K562 (cell line): ENCODE data around the gene TARP.

ENCODE experiments used
- DACH1 ChIP-seq: fragments of 450-650 bp; IDR thresholded peaks from 2 replicates; pipeline ENCODE4 v1.6.1; 2018; ENCODE audit not compliant: partially characterized antibody
- ZBTB8A ChIP-seq: fragments of 450-650 bp; IDR thresholded peaks from 2 replicates; pipeline ENCODE4 v1.6.1; 2018; ENCODE audit warnings: mild to moderate bottlenecking, moderate library complexity; ENCODE audit not compliant: partially characterized antibody
- TF ChIP-seq, protein P1 (sequence below): fragments of 450-650 bp; IDR thresholded peaks from 2 replicates; pipeline ENCODE4 v1.6.1; 2016; ENCODE audit warnings: mild to moderate bottlenecking, moderate library complexity
- TF ChIP-seq, protein P2 (sequence below): sonication (generic); formaldehyde crosslinking; IDR thresholded peaks from 2 replicates; pipeline ENCODE4 v1.8.0; 2022; ENCODE audit warnings: missing genetic modification reagents, mild to moderate bottlenecking, moderate library complexity, borderline replicate concordance

Gene TARP

DNA sequence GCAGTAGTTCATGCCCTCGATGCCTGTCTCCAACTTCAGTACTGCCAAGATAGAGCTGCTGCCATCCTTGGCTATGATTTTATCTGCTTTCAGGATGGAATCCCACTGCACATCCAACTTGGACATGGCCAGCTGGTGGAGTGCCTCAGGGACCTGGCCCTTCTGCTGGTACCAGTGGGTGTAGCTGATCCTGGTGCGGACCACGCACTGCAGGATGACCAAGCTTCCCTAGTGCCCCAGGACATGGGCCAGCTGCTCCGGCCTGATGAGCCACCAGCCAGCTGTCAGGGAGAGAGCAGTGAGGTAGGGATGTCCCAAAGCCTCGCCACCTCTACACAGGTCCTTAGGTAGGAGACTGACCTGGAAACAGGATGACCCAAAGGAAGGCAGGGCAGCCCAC lies 49.0 kb upstream of the TARP start (continued):
- TF ChIP-seq, protein P1, sequence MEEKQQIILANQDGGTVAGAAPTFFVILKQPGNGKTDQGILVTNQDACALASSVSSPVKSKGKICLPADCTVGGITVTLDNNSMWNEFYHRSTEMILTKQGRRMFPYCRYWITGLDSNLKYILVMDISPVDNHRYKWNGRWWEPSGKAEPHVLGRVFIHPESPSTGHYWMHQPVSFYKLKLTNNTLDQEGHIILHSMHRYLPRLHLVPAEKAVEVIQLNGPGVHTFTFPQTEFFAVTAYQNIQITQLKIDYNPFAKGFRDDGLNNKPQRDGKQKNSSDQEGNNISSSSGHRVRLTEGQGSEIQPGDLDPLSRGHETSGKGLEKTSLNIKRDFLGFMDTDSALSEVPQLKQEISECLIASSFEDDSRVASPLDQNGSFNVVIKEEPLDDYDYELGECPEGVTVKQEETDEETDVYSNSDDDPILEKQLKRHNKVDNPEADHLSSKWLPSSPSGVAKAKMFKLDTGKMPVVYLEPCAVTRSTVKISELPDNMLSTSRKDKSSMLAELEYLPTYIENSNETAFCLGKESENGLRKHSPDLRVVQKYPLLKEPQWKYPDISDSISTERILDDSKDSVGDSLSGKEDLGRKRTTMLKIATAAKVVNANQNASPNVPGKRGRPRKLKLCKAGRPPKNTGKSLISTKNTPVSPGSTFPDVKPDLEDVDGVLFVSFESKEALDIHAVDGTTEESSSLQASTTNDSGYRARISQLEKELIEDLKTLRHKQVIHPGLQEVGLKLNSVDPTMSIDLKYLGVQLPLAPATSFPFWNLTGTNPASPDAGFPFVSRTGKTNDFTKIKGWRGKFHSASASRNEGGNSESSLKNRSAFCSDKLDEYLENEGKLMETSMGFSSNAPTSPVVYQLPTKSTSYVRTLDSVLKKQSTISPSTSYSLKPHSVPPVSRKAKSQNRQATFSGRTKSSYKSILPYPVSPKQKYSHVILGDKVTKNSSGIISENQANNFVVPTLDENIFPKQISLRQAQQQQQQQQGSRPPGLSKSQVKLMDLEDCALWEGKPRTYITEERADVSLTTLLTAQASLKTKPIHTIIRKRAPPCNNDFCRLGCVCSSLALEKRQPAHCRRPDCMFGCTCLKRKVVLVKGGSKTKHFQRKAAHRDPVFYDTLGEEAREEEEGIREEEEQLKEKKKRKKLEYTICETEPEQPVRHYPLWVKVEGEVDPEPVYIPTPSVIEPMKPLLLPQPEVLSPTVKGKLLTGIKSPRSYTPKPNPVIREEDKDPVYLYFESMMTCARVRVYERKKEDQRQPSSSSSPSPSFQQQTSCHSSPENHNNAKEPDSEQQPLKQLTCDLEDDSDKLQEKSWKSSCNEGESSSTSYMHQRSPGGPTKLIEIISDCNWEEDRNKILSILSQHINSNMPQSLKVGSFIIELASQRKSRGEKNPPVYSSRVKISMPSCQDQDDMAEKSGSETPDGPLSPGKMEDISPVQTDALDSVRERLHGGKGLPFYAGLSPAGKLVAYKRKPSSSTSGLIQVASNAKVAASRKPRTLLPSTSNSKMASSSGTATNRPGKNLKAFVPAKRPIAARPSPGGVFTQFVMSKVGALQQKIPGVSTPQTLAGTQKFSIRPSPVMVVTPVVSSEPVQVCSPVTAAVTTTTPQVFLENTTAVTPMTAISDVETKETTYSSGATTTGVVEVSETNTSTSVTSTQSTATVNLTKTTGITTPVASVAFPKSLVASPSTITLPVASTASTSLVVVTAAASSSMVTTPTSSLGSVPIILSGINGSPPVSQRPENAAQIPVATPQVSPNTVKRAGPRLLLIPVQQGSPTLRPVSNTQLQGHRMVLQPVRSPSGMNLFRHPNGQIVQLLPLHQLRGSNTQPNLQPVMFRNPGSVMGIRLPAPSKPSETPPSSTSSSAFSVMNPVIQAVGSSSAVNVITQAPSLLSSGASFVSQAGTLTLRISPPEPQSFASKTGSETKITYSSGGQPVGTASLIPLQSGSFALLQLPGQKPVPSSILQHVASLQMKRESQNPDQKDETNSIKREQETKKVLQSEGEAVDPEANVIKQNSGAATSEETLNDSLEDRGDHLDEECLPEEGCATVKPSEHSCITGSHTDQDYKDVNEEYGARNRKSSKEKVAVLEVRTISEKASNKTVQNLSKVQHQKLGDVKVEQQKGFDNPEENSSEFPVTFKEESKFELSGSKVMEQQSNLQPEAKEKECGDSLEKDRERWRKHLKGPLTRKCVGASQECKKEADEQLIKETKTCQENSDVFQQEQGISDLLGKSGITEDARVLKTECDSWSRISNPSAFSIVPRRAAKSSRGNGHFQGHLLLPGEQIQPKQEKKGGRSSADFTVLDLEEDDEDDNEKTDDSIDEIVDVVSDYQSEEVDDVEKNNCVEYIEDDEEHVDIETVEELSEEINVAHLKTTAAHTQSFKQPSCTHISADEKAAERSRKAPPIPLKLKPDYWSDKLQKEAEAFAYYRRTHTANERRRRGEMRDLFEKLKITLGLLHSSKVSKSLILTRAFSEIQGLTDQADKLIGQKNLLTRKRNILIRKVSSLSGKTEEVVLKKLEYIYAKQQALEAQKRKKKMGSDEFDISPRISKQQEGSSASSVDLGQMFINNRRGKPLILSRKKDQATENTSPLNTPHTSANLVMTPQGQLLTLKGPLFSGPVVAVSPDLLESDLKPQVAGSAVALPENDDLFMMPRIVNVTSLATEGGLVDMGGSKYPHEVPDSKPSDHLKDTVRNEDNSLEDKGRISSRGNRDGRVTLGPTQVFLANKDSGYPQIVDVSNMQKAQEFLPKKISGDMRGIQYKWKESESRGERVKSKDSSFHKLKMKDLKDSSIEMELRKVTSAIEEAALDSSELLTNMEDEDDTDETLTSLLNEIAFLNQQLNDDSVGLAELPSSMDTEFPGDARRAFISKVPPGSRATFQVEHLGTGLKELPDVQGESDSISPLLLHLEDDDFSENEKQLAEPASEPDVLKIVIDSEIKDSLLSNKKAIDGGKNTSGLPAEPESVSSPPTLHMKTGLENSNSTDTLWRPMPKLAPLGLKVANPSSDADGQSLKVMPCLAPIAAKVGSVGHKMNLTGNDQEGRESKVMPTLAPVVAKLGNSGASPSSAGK = no peak
- TF ChIP-seq, protein P2, sequence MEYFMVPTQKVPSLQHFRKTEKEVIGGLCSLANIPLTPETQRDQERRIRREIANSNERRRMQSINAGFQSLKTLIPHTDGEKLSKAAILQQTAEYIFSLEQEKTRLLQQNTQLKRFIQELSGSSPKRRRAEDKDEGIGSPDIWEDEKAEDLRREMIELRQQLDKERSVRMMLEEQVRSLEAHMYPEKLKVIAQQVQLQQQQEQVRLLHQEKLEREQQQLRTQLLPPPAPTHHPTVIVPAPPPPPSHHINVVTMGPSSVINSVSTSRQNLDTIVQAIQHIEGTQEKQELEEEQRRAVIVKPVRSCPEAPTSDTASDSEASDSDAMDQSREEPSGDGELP (CRISPR knock-in tag) = no peak
- TF ChIP-seq DACH1 (no peak), ZBTB8A (no peak)
